Fibroblast of skin of abdomen (primary cell): ENCODE measurements around the gene DOCK4.
A peak's percentile ranks its signal among the peaks of the same experiment; 100 is the strongest.

Source experiments
- DNase-seq: peaks from one replicate; pipeline ENCODE4 v3.0.0-alpha.2; 2013

DOCK4 gene

DNA sequence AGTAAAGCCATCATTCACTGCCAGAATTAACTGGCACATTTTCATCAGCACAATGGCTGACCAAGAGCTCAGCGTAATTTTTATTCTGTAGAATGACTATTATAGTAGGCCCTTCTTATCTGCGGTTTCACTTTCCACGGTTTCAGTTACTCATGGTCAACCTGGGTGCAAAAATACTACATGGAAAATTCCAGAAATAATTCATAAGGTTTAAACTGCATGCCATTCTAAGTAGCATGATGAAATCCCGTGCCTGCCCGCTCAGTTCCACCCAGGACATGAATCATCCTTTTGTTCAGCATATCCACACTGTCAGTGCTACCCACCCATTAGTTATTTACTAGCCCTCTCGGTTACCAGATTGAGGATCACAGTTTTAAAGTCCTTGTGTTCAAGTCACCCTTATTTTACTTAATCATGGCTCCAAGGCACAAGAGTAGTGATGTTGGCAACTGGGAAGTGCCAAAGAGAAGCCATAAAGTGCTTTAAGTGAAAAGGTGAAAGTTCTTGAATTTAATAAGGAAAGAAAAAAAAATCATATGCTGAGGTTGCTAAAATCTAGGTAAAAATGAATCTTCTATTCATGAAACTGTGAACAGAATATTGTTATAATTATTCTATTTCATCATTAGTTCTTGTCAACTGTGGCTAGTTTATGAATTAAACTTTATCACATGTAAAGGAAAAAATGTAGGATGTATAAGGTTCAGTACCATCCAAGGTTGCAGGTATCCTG is 204.9 kb downstream of the DOCK4 start:
- DNase-seq, result peak; percentile 71

DNA sequence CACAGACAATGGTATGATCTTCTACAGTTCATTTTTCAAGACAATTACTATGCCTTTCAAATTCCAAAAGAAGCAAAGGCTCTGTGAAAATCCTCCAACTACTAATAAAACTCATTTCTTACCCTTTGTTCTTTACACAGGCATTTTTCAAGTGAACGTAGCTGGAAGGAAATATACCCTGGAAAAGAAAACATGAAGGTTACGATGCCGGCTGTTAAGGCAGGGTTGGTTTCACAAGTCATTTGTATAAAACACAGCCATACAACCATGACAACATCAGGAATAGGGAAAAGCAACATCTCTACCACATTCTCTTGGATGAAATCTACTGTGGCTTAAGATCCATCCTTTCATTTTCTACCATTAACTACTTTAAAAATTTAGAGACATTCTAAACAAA is 207.9 kb downstream of the DOCK4 start:
- no peak for DNase-seq

DNA sequence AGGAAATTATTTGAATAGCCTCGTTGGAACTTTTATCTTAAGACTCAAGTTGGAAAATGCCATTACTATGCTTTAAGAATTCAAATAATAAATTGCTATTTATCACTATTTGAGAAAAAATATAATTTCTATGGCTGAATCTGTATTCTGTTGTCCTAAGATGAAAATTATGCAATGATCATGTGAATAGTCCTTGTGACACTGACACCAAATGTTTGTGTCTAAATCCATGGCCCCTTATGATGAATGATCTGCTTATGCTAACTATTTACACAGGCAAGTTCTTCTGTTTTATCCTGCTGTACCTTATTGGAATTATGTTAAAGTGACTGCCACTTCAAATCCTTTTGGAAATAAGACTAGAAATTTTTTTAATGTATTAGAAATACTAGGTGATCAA is 208.7 kb downstream of the DOCK4 start:
- DNase-seq, result no peak

- DNase-seq, result peak; percentile 46
Observed at GRCh38 chr7:111992601-111993000, 213.6 kb downstream of the DOCK4 start.

GRCh38 chr7:111990643-111991042 is 215.6 kb downstream of the DOCK4 start:
- no peak for DNase-seq

GRCh38 chr7:111987886-111988285 is 218.3 kb downstream of the DOCK4 start:
- DNase-seq, result no peak

DNA sequence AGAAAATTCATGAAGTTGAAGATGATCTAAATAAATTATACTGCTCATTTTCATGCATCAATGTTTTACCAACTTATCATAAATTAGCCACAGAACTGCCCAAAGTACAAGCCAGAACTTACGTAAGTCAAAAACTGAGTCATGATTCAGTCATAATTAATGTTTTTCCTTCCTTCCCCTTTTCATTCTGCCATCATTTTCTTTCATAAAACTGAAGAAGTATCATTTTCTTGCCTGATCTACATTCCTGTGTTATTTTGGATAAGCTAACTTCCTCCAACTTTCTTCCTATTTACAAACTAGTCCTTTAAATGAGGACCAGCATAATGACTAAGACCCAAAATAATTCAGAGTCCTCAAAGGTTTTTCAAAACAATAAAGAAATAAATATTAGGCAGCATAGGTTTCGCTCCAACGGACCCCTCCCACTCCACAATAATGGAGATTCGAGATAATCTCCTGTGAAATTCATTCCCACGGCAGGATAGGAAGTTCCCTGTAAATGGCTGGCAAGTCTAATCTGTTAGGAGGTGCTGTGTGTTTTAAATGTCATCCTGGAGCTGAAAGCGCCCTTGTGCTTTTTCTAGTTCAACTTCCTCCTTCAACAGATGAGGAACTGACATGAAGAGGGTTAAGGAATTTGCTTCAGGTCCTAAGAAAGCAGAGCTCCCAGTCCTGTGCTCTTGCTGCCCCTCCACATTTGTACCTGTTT is 218.9 kb downstream of the DOCK4 start:
- peak; percentile 59 for DNase-seq

GRCh38 chr7:111986601-111987000 is 219.6 kb downstream of the DOCK4 start:
- peak; percentile 48 for DNase-seq

DNA sequence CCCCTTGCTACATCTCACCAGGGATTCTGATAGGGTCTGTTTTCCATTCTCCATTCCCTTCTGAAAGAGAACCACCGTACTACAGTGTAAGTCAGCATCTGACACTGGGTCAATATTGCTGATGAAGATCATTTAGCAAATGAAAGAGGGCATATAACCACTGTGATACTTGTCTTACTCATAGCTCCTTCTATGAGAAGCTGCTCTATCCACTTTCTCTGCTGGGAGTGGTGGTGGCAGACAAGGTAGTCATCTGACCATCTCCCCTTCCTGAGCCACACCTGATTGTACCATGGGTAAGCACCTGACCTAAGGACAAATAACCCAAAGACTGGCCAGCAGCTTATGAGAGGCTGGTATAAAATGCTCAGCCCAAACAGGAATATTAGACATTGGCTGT is 220.4 kb downstream of the DOCK4 start:
- no peak for DNase-seq

- DNase-seq, result peak; percentile 5
Observed at GRCh38 chr7:111982804-111983203, 223.4 kb downstream of the DOCK4 start.

GRCh38 chr7:111982133-111982532 is 224.1 kb downstream of the DOCK4 start:
- peak; percentile 6 for DNase-seq

DNA sequence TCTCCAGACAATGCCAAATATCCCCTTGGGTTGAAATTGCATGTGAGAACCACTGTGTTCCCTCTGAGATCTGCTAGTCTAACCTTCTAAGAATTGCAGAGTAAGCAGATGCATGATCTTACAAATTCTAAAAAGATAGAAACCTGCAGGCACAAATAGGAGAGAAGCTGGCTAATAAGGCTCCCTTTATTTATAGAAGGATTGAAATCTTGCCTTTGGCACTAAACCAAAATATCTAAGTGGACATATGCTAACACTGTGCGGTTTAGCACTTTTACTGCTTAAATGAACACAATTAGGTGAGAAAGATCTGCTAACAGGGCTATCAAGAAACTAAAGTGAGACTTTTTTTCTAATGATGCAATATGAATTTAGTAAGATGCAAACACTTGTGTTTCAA is 225.5 kb downstream of the DOCK4 start:
- no peak for DNase-seq

DNA sequence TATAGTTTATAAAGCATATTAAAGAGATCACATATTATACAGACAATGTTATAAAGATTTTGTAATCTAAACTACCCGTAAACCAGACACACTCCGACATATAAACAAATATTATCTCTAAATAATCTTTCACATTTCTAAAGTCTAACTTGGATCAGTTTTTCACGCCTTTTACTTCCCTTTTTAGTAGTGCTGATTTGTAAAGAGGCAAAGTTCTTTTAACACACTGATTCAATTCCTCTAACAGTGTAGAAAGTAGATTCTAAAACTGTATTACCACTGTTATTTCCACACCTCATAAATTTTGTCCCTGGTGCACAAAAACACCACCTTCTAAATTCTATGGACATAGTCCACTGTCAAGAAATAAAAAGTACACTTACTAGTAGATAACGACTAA is 230.9 kb downstream of the DOCK4 start:
- DNase-seq, result no peak

DNA sequence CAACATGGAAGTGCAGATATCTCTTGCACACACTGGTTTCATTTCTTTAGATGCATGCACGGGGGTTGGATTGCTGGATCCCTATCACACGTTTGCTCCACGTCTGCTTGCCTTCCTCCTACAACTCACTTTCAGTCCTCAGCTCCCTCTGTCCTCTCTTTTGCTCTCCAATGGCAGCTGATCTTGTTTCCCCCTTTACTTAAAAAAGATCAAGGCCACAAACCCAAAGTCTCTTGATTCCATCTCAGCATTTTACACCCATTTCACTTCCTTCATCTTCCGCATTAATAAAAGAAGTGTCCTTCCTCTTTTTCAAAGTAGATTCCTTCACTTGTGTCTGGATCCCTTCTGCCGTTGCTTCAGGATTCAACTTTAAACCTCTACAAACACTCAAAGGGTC is 245.2 kb downstream of the DOCK4 start:
- DNase-seq, result no peak

GRCh38 chr7:111958896-111959295 is 247.3 kb downstream of the DOCK4 start:
- DNase-seq, result peak; percentile 8

- no peak for DNase-seq
Observed at GRCh38 chr7:111958431-111958830, 247.8 kb downstream of the DOCK4 start.

DNA sequence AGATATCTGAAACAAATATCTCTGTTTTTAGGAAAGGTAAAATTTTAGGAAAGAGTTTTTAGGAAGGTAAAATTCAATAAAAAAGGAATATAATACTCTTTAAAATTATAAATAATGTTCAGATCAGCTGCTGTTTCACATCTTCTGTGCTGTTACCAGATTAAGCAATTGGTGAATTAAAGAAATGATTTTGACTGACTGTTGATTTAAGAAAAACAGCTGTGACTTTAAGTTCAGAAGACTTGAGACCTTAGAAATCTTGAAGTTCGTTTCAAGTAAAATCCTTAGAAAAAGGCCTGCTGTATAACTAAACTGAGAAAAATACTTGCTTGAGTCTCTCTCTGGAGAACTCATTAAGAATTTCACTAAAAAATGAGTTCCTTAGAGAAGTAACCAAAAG is 250.6 kb downstream of the DOCK4 start:
- DNase-seq, result no peak

DNA sequence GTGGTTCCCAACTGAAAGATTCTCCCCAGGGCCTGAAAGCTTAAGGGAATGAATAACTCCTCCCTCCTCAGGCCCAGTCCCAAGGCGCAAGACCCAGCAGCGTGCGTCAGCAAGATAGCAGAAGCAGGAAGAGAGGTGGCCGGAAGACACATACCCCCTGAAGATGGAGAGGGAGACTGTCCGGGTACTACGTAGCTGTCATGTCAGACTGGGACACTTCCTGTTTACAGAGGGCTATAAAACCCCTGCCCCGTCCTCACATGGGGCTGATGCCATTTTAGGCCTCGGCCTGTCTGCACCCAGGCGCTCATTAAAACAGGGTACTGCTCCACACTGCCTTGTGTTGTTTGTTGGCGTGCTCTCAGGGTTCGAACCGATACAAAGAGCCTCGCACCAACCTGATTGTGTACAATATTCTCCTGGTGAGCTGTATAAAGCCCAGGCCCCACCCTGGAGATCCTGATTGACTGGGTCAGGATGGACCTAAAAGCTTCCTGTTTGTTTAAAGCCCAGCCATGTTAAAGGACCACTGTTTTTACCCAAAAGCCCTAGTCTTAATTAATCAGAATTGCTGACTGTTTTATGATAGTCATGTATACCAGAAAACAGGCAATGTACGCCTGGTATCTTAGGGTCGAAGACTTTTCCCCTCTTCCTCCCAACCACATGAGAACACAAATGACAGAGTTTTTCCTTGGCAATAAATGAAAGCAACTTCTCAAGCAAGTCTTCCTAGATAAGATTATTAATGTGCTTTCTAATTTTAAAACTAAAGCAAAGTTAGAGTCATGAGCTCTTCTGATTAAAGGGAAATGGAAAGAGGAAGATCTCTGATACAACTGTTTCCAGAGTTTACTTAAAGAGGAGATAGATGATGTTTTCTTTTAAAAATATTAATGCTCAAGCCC is 251.5 kb downstream of the DOCK4 start:
- no peak for DNase-seq

GRCh38 chr7:111954056-111954455 is 252.1 kb downstream of the DOCK4 start:
- no peak for DNase-seq

GRCh38 chr7:111953611-111954010 is 252.6 kb downstream of the DOCK4 start:
- no peak for DNase-seq

DNA sequence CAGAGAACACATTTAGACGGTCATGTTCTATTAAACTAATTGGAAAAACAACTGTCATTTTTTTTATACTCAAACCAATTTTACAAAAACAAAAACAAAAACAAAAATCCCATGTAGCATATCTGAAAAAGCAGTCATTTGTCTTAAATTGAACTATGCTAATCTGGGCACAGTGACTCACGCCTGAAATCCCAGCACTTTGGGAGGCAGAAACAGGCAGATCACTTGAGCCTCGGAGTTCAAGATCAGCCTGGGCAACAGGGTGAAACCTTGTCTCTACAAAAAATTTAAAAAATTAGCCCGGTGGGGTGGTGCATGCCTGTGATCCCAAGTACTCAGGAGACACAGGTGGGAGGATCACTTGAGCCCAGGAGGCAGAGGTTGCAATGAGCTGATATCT is 253.4 kb downstream of the DOCK4 start:
- no peak for DNase-seq

- no peak for DNase-seq
Observed at GRCh38 chr7:111951052-111951451, 255.1 kb downstream of the DOCK4 start.

DNA sequence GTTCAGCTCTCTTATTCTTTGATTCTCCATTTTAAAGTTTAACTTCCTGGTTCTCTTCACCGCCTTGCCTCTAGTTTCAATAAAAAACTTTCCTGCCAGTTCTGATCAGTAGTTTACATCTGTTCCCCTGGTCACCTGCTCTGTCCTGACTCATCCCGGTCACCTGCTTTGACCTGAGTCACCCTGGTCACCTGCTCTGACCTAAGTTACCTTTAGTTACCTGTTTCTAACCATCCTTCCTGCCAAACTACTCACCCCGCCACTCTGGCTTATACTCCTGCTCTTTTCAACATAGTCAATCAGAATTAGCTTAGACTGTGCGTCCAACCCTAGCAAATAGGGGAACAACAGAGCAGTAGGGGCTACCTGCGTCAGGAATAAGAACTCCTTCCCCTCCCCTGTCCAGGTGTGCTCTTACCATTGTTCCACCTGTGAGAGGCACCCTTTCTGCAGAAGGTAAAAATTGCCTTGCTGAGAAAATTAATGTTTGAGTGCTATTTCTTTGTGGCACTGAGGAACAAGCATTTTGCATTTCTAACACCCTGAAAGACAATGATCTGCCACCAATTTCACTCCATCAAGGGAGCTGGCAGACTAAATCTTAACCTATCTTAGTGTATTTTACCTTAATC is 263.6 kb downstream of the DOCK4 start:
- no peak for DNase-seq
